ENCODE data around the gene PRKAA1. TPM values are rescaled to one million over a fixed set of nuclear protein-coding genes. Genes with fewer than 3 reads are reported as not detected.
"Not testable (repeated sequence)": the region's sequence is repeated elsewhere in the genome, so short reads cannot be mapped to it uniquely, and the experiment has no call there.

Gene PRKAA1
- total and polyA plus RNA-seq, 8 donors: 17.5 to 42.9 (median 30.6) TPM

- FAIRE-seq: no peak
- H3K4me1 ChIP-seq: peaks cover 19 to 34% (median 20%) of the 10 kb centered on the region in 3 donors
- 24 to 33% methylated on average over 3 of the region's 3 CpGs for WGBS, 2 donors
- H3K27ac ChIP-seq: peak overlapping the region in 1 of 4 donors; percentile 9
- DNase-seq: no peak
- no peaks in the 10 kb centered on the region for H3K9me3 ChIP-seq
- no peak overlapping the region for H3K4me3 ChIP-seq
- ATAC-seq: peak in 2 of 4 donors; percentile 27 to 58
- TF ChIP-seq, protein P1, sequence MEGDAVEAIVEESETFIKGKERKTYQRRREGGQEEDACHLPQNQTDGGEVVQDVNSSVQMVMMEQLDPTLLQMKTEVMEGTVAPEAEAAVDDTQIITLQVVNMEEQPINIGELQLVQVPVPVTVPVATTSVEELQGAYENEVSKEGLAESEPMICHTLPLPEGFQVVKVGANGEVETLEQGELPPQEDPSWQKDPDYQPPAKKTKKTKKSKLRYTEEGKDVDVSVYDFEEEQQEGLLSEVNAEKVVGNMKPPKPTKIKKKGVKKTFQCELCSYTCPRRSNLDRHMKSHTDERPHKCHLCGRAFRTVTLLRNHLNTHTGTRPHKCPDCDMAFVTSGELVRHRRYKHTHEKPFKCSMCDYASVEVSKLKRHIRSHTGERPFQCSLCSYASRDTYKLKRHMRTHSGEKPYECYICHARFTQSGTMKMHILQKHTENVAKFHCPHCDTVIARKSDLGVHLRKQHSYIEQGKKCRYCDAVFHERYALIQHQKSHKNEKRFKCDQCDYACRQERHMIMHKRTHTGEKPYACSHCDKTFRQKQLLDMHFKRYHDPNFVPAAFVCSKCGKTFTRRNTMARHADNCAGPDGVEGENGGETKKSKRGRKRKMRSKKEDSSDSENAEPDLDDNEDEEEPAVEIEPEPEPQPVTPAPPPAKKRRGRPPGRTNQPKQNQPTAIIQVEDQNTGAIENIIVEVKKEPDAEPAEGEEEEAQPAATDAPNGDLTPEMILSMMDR (IDR thresholded peaks at IDR 0.05): no peak
- intact Hi-C loops (cut with DNase I): no loop called here
- H3K36me3 ChIP-seq: no peaks in the 10 kb centered on the region
- H3K27me3 ChIP-seq: no peaks in the 10 kb centered on the region
Measured at GRCh38 chr5:40791715-40792139, 6.4 kb downstream of the PRKAA1 start.

DNA sequence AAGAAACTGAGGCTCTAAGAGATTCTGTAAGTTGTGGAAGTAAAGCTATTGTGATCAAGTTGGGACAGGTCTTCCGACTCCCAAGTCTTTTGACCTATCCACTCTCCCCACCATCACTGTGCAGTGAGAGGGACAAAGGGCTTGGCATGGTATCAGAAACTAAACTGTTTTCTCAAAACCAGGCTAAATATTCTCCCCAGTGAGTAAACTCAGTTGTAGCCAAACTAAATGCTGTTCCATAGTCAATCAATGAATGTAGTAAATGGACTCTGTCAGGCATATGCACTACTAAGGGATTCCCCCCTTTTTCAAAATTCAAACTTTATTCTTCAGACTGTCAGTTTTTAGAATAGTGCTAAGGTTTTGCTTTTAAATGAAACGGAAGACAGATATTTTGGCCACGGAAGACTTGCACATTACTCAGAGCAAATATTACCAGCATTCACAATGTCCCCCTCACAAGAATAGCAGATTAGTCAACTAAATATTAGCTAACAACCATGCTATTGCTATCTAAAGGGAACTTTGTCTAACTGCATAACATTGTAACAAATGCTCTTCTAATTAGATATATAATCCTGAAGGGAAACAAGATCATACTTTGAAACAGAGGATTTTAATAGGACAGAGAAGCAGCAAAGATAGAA, 7.1 kb downstream of the PRKAA1 start:
- Histone ChIP-seq H3K27ac (peak overlapping the region in 1 of 4 donors; percentile 9), H3K27me3 (no peaks in the 10 kb centered on the region), H3K36me3 (no peaks in the 10 kb centered on the region), H3K9me3 (no peaks in the 10 kb centered on the region), H3K4me3 (no peak overlapping the region), H3K4me1 (peaks cover 15 to 31% (median 20%) of the 10 kb centered on the region in 3 donors)
- WGBS, 2 donors: 39 to 45% methylated on average over 3 of the region's 3 CpGs
- FAIRE-seq (no peak), ATAC-seq (peak in 2 of 4 donors; percentile 41 to 57), DNase-seq (no peak)
- intact Hi-C loops (cut with DNase I): no loop called here
- TF ChIP-seq, protein P1 (IDR thresholded peaks at IDR 0.05): no peak

DNA sequence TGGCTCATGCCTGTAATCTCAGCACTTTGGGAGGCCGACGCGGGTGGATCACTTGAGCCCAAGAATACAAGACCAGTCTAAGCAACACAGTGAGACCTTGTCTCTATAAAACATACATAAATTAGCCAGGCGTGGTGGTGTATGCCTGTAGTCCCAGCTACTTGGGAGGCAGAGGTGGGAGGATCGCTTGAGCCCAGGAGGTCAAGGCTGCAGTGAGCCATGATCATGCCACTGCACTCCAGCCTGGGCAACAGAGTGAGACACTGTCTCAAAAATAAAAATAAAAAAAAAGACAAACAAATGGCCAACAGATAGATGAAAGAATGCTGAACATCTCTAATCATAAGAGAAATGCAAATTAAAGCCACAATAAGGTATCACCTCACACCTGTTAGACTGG, 9.2 kb downstream of the PRKAA1 start:
- ATAC-seq; H3K27ac ChIP-seq; FAIRE-seq; intact Hi-C loops (cut with DNase I); H3K4me3 ChIP-seq; H3K27me3 ChIP-seq; H3K36me3 ChIP-seq; H3K9me3 ChIP-seq; DNase-seq: not testable (repeated sequence)
- peaks cover 21 to 35% (median 22%) of the 10 kb centered on the region in 3 donors for H3K4me1 ChIP-seq
- WGBS, 2 donors: 97 to 99% methylated on average over 5 of the region's 5 CpGs

DNA sequence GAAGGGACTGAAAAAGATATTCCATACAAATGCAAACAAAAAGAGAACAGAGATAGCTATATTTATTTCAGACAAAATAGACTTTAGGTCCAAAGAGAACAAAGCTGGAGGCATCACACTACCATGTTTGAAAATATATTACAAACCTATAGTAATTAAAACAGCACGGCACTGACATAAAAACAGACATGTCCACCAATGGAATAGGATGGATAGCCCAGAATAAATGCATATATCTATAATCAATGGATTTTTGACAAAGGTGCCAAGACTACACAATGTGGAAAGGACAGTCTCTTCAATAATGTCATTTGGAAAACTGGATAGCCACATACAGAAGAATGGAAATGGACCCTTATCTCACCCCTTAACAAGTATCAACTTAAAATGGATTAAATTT, 10.2 kb downstream of the PRKAA1 start:
- ATAC-seq (no peak), FAIRE-seq (no peak), DNase-seq (no peak)
- intact Hi-C loops (cut with DNase I): no loop called here
- Histone ChIP-seq H3K4me3 (no peak overlapping the region), H3K9me3 (no peaks in the 10 kb centered on the region), H3K36me3 (no peaks in the 10 kb centered on the region), H3K4me1 (peaks cover 21 to 45% (median 29%) of the 10 kb centered on the region in 3 donors), H3K27ac (no peak overlapping the region), H3K27me3 (no peaks in the 10 kb centered on the region)
- 97 to 98% methylated on average over 1 of the region's 1 CpG for WGBS, 2 donors
- TF ChIP-seq, protein P1 (IDR thresholded peaks at IDR 0.05): no peak

- ATAC-seq; H3K27me3 ChIP-seq; H3K9me3 ChIP-seq; H3K4me3 ChIP-seq; DNase-seq; H3K36me3 ChIP-seq; FAIRE-seq; H3K27ac ChIP-seq; intact Hi-C loops (cut with DNase I): not testable (repeated sequence)
- WGBS, 2 donors: 99% methylated on average over 3 of the region's 3 CpGs
- H3K4me1 ChIP-seq: peaks cover 14 to 49% (median 25%) of the 10 kb centered on the region in 3 donors
Measured at GRCh38 chr5:40786664-40787063, 11.5 kb downstream of the PRKAA1 start.

DNA sequence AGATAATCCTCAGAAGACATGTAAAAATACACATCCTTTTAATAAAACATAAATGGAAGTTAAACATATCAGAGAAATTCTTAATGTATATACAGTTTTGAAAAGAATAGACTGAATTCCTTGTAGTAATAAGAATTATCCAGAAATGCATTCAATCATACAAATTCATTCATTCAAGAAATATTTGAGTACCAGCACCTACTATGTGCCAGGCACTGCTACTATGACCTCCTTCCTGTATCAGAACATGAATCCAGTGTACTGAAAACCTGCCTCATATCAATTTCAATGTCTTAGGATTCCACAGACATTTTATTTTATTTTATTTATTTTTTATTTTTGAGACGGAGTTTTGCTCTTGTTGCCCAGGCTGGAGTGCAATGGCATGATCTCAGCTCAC, 13.3 kb downstream of the PRKAA1 start:
- 91 to 100% methylated on average over 1 of the region's 1 CpG for WGBS, 2 donors
- no peak overlapping the region for H3K4me3 ChIP-seq
- no peaks in the 10 kb centered on the region for H3K27me3 ChIP-seq
- ATAC-seq: no peak
- intact Hi-C loops (cut with DNase I): no loop called here
- no peak for FAIRE-seq
- no peaks in the 10 kb centered on the region for H3K9me3 ChIP-seq
- peaks cover 13 to 43% (median 20%) of the 10 kb centered on the region in 3 donors for H3K4me1 ChIP-seq
- no peak for DNase-seq
- no peak overlapping the region for H3K27ac ChIP-seq
- no peaks in the 10 kb centered on the region for H3K36me3 ChIP-seq
- TF ChIP-seq, protein P1 (IDR thresholded peaks at IDR 0.05): no peak
